ENCODE data around the gene PRDM15. TPM values are rescaled to one million over a fixed set of nuclear protein-coding genes. Genes with fewer than 3 reads are reported as not detected.
A peak's percentile ranks its signal among the peaks of the same experiment; 100 is the strongest.

PRDM15 gene
- polyA plus RNA-seq, 1 donor (not counting 4 experiments of a cell fraction or from before 2014, with no cell fraction given): 5.2 TPM

DNA sequence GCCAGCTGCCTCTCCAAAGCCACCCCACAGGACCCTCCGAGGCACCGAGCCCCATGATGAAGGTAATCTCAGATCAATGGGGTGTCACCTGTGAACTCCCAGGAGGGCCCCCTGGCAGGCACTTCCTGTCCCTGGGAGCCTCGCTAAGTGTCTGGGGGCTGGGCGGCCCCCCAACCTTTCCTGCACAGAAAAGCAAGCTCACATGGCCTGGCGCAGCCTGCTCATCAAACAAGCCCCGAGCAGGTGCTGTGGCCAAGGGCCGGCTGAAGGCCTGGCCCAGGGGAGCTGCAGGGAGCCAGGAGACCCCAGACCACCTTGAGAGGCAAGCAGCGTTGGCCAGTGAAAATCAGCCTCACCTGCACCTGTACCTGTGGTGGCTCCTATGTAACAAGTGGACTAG, 115.1 kb downstream of the PRDM15 start:
- no peak for TF ChIP-seq CTCF (optimal IDR thresholded peaks at IDR 0.05 in 1 of 3, IDR thresholded peaks at IDR 0.05 in 1 of 3, conservative IDR thresholded peaks at IDR 0.05 in 1 of 3; ENCODE audit: extremely low read depth in 1 of 3, insufficient read depth in 2 of 3, low read length in 3 of 3)
- TF ChIP-seq EZH2 (IDR thresholded peaks at IDR 0.05; ENCODE audit: low read length): no peak
- DNase-seq (ENCODE audit: low read depth, low spot score) (no peak), FAIRE-seq (no peak)
- H4K20me1 ChIP-seq (ENCODE audit: control insufficient read depth, extremely low read depth, insufficient read depth, low read length): peaks cover 70% of the 10 kb centered on the region
- H3K9me1 ChIP-seq (ENCODE audit: control insufficient read depth, extremely low read depth, insufficient read depth, low read length): peaks cover 25% of the 10 kb centered on the region
- peak overlapping the region; percentile 95 for H3K4me2 ChIP-seq (ENCODE audit: control insufficient read depth, extremely low read depth, insufficient read depth, low read depth, low read length)
- peaks cover 79% of the 10 kb centered on the region for H3K79me2 ChIP-seq (ENCODE audit: control insufficient read depth, insufficient read depth, low read length)
- H3K9ac ChIP-seq (ENCODE audit: control insufficient read depth, extremely low read depth, insufficient read depth, low read length): peak overlapping the region; percentile 97
- peaks cover 3 to 4% of the 10 kb centered on the region in 2 experiments for H3K36me3 ChIP-seq (ENCODE audit: control insufficient read depth in 2 of 2, extremely low read depth in 1 of 2, insufficient read depth in 2 of 2, low read length in 2 of 2)
- no peak overlapping the region for H2AFZ ChIP-seq (ENCODE audit: control insufficient read depth, low read length)
- dilution Hi-C loops (cut with MboI; ENCODE audit: extremely low pct_ligation_motif_present, low sequenced_read_pairs): no loop called here
- H3K9me3 ChIP-seq (ENCODE audit: control insufficient read depth, low read depth, low read length): no peaks in the 10 kb centered on the region
- H3K4me3 ChIP-seq (ENCODE audit: control insufficient read depth in 2 of 3, extremely low read depth in 1 of 3, insufficient read depth in 2 of 3, low read depth in 1 of 3, low read length in 3 of 3): peak overlapping the region; percentile 79 to 92 (median 88)
- peak overlapping the region; percentile 80 for H3K27ac ChIP-seq (ENCODE audit: control insufficient read depth, insufficient read depth, low read length)
- H3K4me1 ChIP-seq (ENCODE audit: control insufficient read depth, extremely low read depth, insufficient read depth, low read length): peaks cover 83% of the 10 kb centered on the region
- no peaks in the 10 kb centered on the region for H3K27me3 ChIP-seq (ENCODE audit: control insufficient read depth, extremely low read depth, insufficient read depth, low read length)

- Histone ChIP-seq H4K20me1 (ENCODE audit: control insufficient read depth, extremely low read depth, insufficient read depth, low read length) (peaks cover 75% of the 10 kb centered on the region), H3K4me3 (ENCODE audit: control insufficient read depth in 2 of 3, extremely low read depth in 1 of 3, insufficient read depth in 2 of 3, low read depth in 1 of 3, low read length in 3 of 3) (peak overlapping the region; percentile 79 to 92 (median 88)), H3K9me3 (ENCODE audit: control insufficient read depth, low read depth, low read length) (no peaks in the 10 kb centered on the region), H3K27ac (ENCODE audit: control insufficient read depth, insufficient read depth, low read length) (peak overlapping the region; percentile 80), H3K9me1 (ENCODE audit: control insufficient read depth, extremely low read depth, insufficient read depth, low read length) (peaks cover 29% of the 10 kb centered on the region), H3K4me2 (ENCODE audit: control insufficient read depth, extremely low read depth, insufficient read depth, low read depth, low read length) (peak overlapping the region; percentile 95), H3K79me2 (ENCODE audit: control insufficient read depth, insufficient read depth, low read length) (peaks cover 84% of the 10 kb centered on the region), H2AFZ (ENCODE audit: control insufficient read depth, low read length) (no peak overlapping the region), H3K9ac (ENCODE audit: control insufficient read depth, extremely low read depth, insufficient read depth, low read length) (peak overlapping the region; percentile 97), H3K4me1 (ENCODE audit: control insufficient read depth, extremely low read depth, insufficient read depth, low read length) (peaks cover 82% of the 10 kb centered on the region), H3K27me3 (ENCODE audit: control insufficient read depth, extremely low read depth, insufficient read depth, low read length) (no peaks in the 10 kb centered on the region), H3K36me3 (ENCODE audit: control insufficient read depth in 2 of 2, extremely low read depth in 1 of 2, insufficient read depth in 2 of 2, low read length in 2 of 2) (peaks cover 3 to 4% of the 10 kb centered on the region in 2 experiments)
- FAIRE-seq (peak; percentile 91), DNase-seq (ENCODE audit: low read depth, low spot score) (no peak)
- TF ChIP-seq EZH2 (IDR thresholded peaks at IDR 0.05; ENCODE audit: low read length): no peak
- TF ChIP-seq CTCF (optimal IDR thresholded peaks at IDR 0.05 in 1 of 3, IDR thresholded peaks at IDR 0.05 in 1 of 3, conservative IDR thresholded peaks at IDR 0.05 in 1 of 3; ENCODE audit: extremely low read depth in 1 of 3, insufficient read depth in 2 of 3, low read length in 3 of 3): no peak
- dilution Hi-C loops (cut with MboI; ENCODE audit: extremely low pct_ligation_motif_present, low sequenced_read_pairs): no loop called here
Observed at GRCh38 chr21:41763398-41763931, 115.7 kb downstream of the PRDM15 start.
